ENCODE results near the gene SLC7A1.

DNA sequence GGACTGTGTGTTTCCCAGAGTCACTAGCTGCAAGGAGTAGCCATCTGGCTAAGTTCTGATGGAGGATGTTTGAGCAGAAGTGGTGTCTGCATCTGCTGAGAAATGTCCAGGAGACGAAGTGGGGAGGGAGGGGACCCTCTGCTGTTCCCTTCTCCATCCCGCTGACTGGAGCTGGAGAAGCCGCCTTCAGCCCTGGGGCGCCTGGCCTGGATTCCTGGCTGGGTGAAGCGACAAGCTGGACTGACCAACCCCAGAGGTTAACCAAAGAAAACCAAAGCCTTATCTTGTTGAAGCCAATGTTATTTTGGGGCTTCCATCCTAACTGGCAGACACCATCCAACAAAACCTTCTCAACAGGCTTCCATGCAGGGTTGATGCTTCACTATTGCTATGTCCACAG is 67.6 kb downstream of the SLC7A1 start:
- TF ChIP-seq GATA2 (IDR thresholded peaks at IDR 0.05; ENCODE audit: low read depth, low read length) (no peak), GATA3 (IDR thresholded peaks at IDR 0.05; ENCODE audit: low read depth, low read length) (no peak)

Data from SH-SY5Y (cell line).